Panc1 (cell line): ENCODE measurements around the gene INSC. TPM values are rescaled to one million over a fixed set of nuclear protein-coding genes. Genes with fewer than 3 reads are reported as not detected.

Experiments
- ATAC-seq: fragments of 200-7000 bp; cut with Tn5 transposase; 2 replicates; pipeline ENCODE4 v1.9.1; 2020; ENCODE audit warnings: mild to moderate bottlenecking, moderate library complexity
- BruUV-seq: library from RNA; stranded (reverse); fragments of 400-500 nt; replicated peaks from 2 replicates; lab custom pipeline; 2021; lab: Mats Ljungman, UMichigan
- CTCF ChIA-PET: fragments of 300-600 bp; sonication (Branson Sonifier 250); formaldehyde crosslinking; loops from one replicate; lab custom pipeline; 2022; ENCODE audit warnings: antibody characterized with exemption; lab: Charles Lee
- POLR2A ChIA-PET: fragments of 300-600 bp; sonication (Branson Sonifier 250); formaldehyde crosslinking; loops from one replicate; lab custom pipeline; 2022; ENCODE audit warnings: antibody characterized with exemption; lab: Charles Lee
- DNase-seq: peaks from one replicate; pipeline ENCODE4 v3.0.0-alpha.2; 2010; ENCODE audit warnings: low read depth, low spot score
- H3K27ac ChIP-seq: 2 replicates; pipeline ENCODE4 v1.5.1; 2011; ENCODE audit warnings: mild to moderate bottlenecking, low read length, inconsistent platforms
- H3K27me3 ChIP-seq: fragments of 200-500 bp; sonication (Bioruptor generic); 2 replicates; pipeline ENCODE4 v1.6.0; 2014; ENCODE audit warnings: low read length, inconsistent platforms; ENCODE audit not compliant: control insufficient read depth, insufficient read depth
- H3K36me3 ChIP-seq: fragments of 200-500 bp; sonication (Bioruptor generic); 2 replicates; pipeline ENCODE4 v1.5.1; 2014; ENCODE audit warnings: inconsistent platforms, mild to moderate bottlenecking, low read length, moderate library complexity; ENCODE audit not compliant: control insufficient read depth, insufficient read depth
- H3K4me1 ChIP-seq: 2 replicates; pipeline ENCODE4 v1.5.1; 2011; ENCODE audit warnings: inconsistent platforms, mild to moderate bottlenecking, low read length, moderate library complexity; ENCODE audit not compliant: control insufficient read depth, insufficient read depth
- H3K4me3 ChIP-seq, 2 experiments: 2 replicates each; pipeline ENCODE4 v1.5.1; 2011 to 2012; ENCODE audit warnings: low read depth in 2 of 2, low read length in 2 of 2, mild to moderate bottlenecking in 2 of 2, inconsistent platforms in 1 of 2, moderate library complexity in 1 of 2
- H3K9me3 ChIP-seq: fragments of 200-500 bp; sonication (Bioruptor generic); 2 replicates; pipeline ENCODE4 v1.5.1; 2014; ENCODE audit warnings: low read depth, mild to moderate bottlenecking, inconsistent platforms, low read length, moderate library complexity; ENCODE audit not compliant: control insufficient read depth, insufficient read depth
- POLR2AphosphoS5 ChIP-seq: IDR thresholded peaks from 2 replicates; pipeline ENCODE4 v1.6.1; 2012; ENCODE audit warnings: mild to moderate bottlenecking, low read depth, low read length, moderate library complexity
- SIN3A ChIP-seq: IDR thresholded peaks from 2 replicates; pipeline ENCODE4 v1.6.1; 2012; ENCODE audit warnings: low read depth, mild to moderate bottlenecking, low read length, moderate library complexity, borderline replicate concordance; ENCODE audit not compliant: insufficient read depth
- TCF7L2 ChIP-seq: IDR thresholded peaks from 2 replicates; pipeline ENCODE4 v1.6.1; 2011; ENCODE audit warnings: mild to moderate bottlenecking, low read depth, low read length, inconsistent platforms
- in situ Hi-C: cut with HindIII; loops from 2 replicates; pipeline ENCODE4 v1.10.0; 2016; ENCODE audit warnings: low sequenced_read_pairs, low pct_unique_long_range_greater_than_20kb
- intact Hi-C: fragments of 100-400 bp; cut with micrococcal nuclease; formaldehyde crosslinking; loops from one replicate; pipeline ENCODE4 v1.10.0; 2022; ENCODE audit not compliant: unreplicated experiment
- total RNA-seq: library from RNA; stranded (reverse); gene quantifications from one replicate; pipeline ENCODE4 v1.2.1, GENCODE V29; 2021; ENCODE audit not compliant: unreplicated experiment
- TF ChIP-seq, protein P1 (sequence below), 2 experiments: IDR thresholded peaks; 2 replicates each; pipeline ENCODE4 v1.6.1; 2011 to 2012; ENCODE audit warnings: low read depth in 2 of 2, control low read depth in 1 of 2, low read length in 1 of 2, mild to moderate bottlenecking in 1 of 2, moderate library complexity in 1 of 2; ENCODE audit not compliant: insufficient read depth in 1 of 2
- TF ChIP-seq, protein P2 (sequence below): fragments of 450-650 bp; IDR thresholded peaks from 2 replicates; pipeline ENCODE4 v1.5.1; 2017; ENCODE audit warnings: mild to moderate bottlenecking

INSC gene
- total RNA-seq, 1 experiment from 2014 or later: 0.08 TPM

DNA sequence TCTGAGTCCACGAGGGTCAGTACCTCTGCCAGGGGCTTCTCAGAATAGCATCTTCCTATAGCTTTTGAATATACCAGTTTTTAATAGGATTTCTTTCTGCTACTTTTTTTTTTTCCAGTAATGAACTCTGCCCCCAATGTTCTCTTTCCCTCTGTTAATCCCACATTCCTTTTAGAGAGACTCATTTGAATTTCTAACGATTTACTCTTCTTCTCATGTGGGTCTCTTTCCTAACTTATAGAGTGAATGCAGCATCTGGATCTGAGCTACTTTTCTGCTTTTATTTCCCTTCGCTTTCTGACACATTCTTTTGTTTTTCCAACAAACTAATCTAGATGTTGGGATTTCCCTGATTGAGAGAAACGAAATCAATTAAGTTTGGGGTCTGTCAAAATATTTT is 71.4 kb downstream of the INSC start:
- Histone ChIP-seq H3K36me3 (no peaks in the 10 kb centered on the region), H3K27me3 (no peaks in the 10 kb centered on the region; the same call in 1 of the 2 replicates), H3K27ac (no peak overlapping the region), H3K4me3 (no peak overlapping the region), H3K9me3 (no peaks in the 10 kb centered on the region), H3K4me1 (no peaks in the 10 kb centered on the region)
- DNase-seq (no peak), ATAC-seq (no peak)
- TF ChIP-seq, protein P1, sequence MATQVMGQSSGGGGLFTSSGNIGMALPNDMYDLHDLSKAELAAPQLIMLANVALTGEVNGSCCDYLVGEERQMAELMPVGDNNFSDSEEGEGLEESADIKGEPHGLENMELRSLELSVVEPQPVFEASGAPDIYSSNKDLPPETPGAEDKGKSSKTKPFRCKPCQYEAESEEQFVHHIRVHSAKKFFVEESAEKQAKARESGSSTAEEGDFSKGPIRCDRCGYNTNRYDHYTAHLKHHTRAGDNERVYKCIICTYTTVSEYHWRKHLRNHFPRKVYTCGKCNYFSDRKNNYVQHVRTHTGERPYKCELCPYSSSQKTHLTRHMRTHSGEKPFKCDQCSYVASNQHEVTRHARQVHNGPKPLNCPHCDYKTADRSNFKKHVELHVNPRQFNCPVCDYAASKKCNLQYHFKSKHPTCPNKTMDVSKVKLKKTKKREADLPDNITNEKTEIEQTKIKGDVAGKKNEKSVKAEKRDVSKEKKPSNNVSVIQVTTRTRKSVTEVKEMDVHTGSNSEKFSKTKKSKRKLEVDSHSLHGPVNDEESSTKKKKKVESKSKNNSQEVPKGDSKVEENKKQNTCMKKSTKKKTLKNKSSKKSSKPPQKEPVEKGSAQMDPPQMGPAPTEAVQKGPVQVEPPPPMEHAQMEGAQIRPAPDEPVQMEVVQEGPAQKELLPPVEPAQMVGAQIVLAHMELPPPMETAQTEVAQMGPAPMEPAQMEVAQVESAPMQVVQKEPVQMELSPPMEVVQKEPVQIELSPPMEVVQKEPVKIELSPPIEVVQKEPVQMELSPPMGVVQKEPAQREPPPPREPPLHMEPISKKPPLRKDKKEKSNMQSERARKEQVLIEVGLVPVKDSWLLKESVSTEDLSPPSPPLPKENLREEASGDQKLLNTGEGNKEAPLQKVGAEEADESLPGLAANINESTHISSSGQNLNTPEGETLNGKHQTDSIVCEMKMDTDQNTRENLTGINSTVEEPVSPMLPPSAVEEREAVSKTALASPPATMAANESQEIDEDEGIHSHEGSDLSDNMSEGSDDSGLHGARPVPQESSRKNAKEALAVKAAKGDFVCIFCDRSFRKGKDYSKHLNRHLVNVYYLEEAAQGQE (IDR thresholded peaks at IDR 0.05; ENCODE audit: insufficient read depth in 1 of 2, low read depth in 2 of 2, low read length in 1 of 2): no peak
- TF ChIP-seq, protein P2, sequence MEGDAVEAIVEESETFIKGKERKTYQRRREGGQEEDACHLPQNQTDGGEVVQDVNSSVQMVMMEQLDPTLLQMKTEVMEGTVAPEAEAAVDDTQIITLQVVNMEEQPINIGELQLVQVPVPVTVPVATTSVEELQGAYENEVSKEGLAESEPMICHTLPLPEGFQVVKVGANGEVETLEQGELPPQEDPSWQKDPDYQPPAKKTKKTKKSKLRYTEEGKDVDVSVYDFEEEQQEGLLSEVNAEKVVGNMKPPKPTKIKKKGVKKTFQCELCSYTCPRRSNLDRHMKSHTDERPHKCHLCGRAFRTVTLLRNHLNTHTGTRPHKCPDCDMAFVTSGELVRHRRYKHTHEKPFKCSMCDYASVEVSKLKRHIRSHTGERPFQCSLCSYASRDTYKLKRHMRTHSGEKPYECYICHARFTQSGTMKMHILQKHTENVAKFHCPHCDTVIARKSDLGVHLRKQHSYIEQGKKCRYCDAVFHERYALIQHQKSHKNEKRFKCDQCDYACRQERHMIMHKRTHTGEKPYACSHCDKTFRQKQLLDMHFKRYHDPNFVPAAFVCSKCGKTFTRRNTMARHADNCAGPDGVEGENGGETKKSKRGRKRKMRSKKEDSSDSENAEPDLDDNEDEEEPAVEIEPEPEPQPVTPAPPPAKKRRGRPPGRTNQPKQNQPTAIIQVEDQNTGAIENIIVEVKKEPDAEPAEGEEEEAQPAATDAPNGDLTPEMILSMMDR: no peak
- TF ChIP-seq SIN3A: no peak
- TF ChIP-seq POLR2AphosphoS5: no peak
- TF ChIP-seq TCF7L2: no peak
- in situ Hi-C loops (no loop called here), intact Hi-C loops (no loop called here)
- BruUV-seq: no TSS peak
- ChIA-PET CTCF (no interaction called here), POLR2A (no interaction called here)

DNA sequence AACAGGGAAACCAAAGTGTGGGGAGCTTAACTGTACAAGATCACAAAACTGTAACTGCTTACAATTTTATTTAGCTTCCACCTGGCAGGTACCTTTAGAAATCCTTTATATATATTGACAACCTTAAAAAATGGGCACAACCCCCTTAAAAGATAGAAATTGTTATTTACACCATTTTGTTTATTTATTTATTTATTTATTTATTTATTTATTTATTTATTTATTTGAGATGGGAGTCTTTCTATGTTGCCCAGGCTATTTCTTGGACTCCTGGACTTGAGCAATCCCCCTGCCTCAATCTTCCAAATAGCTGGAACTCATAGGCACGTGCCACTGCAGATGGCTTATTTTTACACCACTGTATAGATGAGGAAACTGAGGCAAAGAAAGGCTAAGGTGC is 74.5 kb downstream of the INSC start:
- Histone ChIP-seq H3K27ac (no peak overlapping the region), H3K4me1 (no peaks in the 10 kb centered on the region), H3K36me3 (no peaks in the 10 kb centered on the region), H3K4me3 (no peak overlapping the region), H3K9me3 (no peaks in the 10 kb centered on the region), H3K27me3 (no peaks in the 10 kb centered on the region; the same call in 1 of the 2 replicates)
- ChIA-PET POLR2A (no interaction called here), CTCF (no interaction called here)
- ATAC-seq (no peak), DNase-seq (no peak)
- TF ChIP-seq TCF7L2: no peak
- TF ChIP-seq POLR2AphosphoS5: no peak
- TF ChIP-seq, protein P2: no peak
- BruUV-seq: no TSS peak
- in situ Hi-C loops: no loop called here
- intact Hi-C loops: no loop called here
